AG10803 (cell line): Measurements from ENCODE around the gene SAP30L.

ENCODE experiments used
- DNase-seq: peaks from one replicate; pipeline ENCODE4 v3.0.0; 2010; ENCODE audit warnings: low read depth
- H3K4me3 ChIP-seq: 2 replicates; pipeline ENCODE4 v1.5.1; 2011; ENCODE audit warnings: mild to moderate bottlenecking, low read length, control low read depth
- CTCF ChIP-seq: conservative IDR thresholded peaks from 2 replicates; pipeline ENCODE4 v1.5.1; 2011; ENCODE audit warnings: mild to moderate bottlenecking, low read length, control low read depth, inconsistent platforms

Gene SAP30L

GRCh38 chr5:154508114-154508513 is 62.3 kb downstream of the SAP30L start:
- DNase-seq: no peak
- no peak for TF ChIP-seq CTCF
- H3K4me3 ChIP-seq: no peak overlapping the region

GRCh38 chr5:154509784-154510555 is 64.2 kb downstream of the SAP30L start:
- DNase-seq: no peak
- no peak overlapping the region for H3K4me3 ChIP-seq
- no peak for TF ChIP-seq CTCF
